Erythroblast (primary cell): Measurements from ENCODE around the gene HTRA1.

Experiments used
- GATA1 ChIP-seq: IDR thresholded peaks from 2 replicates; pipeline ENCODE4 v1.6.1; 2011; ENCODE audit warnings: low read depth, mild to moderate bottlenecking, control low read depth, low read length, moderate library complexity
- POLR2A ChIP-seq: IDR thresholded peaks from 2 replicates; pipeline ENCODE4 v1.6.1; 2011; ENCODE audit warnings: mild to moderate bottlenecking, low read length

- TF ChIP-seq POLR2A, result no peak
- no peak for TF ChIP-seq GATA1
These were observed 55.4 kb downstream of the HTRA1 start for GRCh38 chr10:122516734-122517133.
